Measurements from ENCODE around the gene STPG4. TPM values are rescaled to one million over a fixed set of nuclear protein-coding genes. Genes with fewer than 3 reads are reported as not detected.

The STPG4 gene
- total and polyA plus RNA-seq, 12 donors = 0.06 to 0.45 (median 0.44) TPM; not detected in 9

- TF ChIP-seq CTCF (IDR thresholded peaks at IDR 0.05) = no peak
- H3K27ac ChIP-seq = no peak overlapping the region
- DNase-seq (peak in 1 of 2 donors; percentile 2), ATAC-seq (no peak)
- no peak overlapping the region for H3K4me3 ChIP-seq
- H3K36me3 ChIP-seq = peaks cover 0 to 60% (median 0%) of the 10 kb centered on the region in 9 donors
- intact Hi-C loops (cut with DNase I) = no loop called here
- H3K9me3 ChIP-seq = no peaks in the 10 kb centered on the region
- no peaks in the 10 kb centered on the region for H3K27me3 ChIP-seq
- WGBS, 2 donors = 88 to 94% methylated on average over 7 of the region's 7 CpGs
- H3K4me1 ChIP-seq = peaks cover 21 to 64% (median 51%) of the 10 kb centered on the region in 9 donors
Observed at GRCh38 chr2:47052847-47053246, 102.3 kb downstream of the STPG4 start.

GRCh38 chr2:47051562-47051961 is 103.5 kb downstream of the STPG4 start:
- H3K4me3 ChIP-seq = no peak overlapping the region
- ATAC-seq (no peak), DNase-seq (peak in 1 of 2 donors; percentile 9)
- H3K27ac ChIP-seq = no peak overlapping the region
- TF ChIP-seq CTCF (IDR thresholded peaks at IDR 0.05) = no peak
- 93 to 97% methylated on average over 12 of the region's 12 CpGs for WGBS, 2 donors
- peaks cover 0 to 73% (median 4%) of the 10 kb centered on the region in 9 donors for H3K36me3 ChIP-seq
- H3K9me3 ChIP-seq = no peaks in the 10 kb centered on the region
- no peaks in the 10 kb centered on the region for H3K27me3 ChIP-seq
- peaks cover 9 to 58% (median 39%) of the 10 kb centered on the region in 9 donors for H3K4me1 ChIP-seq
- intact Hi-C loops (cut with DNase I) = no loop called here

- 59% methylated on average over 4 of the region's 4 CpGs for WGBS, 2 donors
- H3K9me3 ChIP-seq = no peaks in the 10 kb centered on the region
- H3K4me1 ChIP-seq = peaks cover 3 to 56% (median 31%) of the 10 kb centered on the region in 9 donors
- no peak for TF ChIP-seq CTCF (IDR thresholded peaks at IDR 0.05)
- peak in 4 of 8 donors; percentile 18 to 41 (median 32) for ATAC-seq
- peaks cover 0 to 81% (median 4%) of the 10 kb centered on the region in 9 donors for H3K36me3 ChIP-seq
- H3K27me3 ChIP-seq = no peaks in the 10 kb centered on the region
- peak overlapping the region in 5 of 10 donors; percentile 5 to 71 (median 13) for H3K27ac ChIP-seq
- peak in 1 of 2 donors; percentile 3 for DNase-seq
- intact Hi-C loops (cut with DNase I) = no loop called here
- no peak overlapping the region for H3K4me3 ChIP-seq
Observed at GRCh38 chr2:47050762-47051161, 104.3 kb downstream of the STPG4 start.

GRCh38 chr2:47050021-47050760 is 104.9 kb downstream of the STPG4 start:
- intact Hi-C loops (cut with DNase I) = no loop called here
- ATAC-seq = peak in 1 of 8 donors; percentile 6
- 76 to 80% methylated on average over 6 of the region's 6 CpGs for whole genome bisulfite sequencing, 2 donors
- Histone ChIP-seq H3K4me3 (no peak overlapping the region), H3K9me3 (no peaks in the 10 kb centered on the region), H3K27me3 (no peaks in the 10 kb centered on the region), H3K4me1 (peaks cover 3 to 50% (median 25%) of the 10 kb centered on the region in 9 donors), H3K27ac (peak overlapping the region in 9 of 10 donors; percentile 5 to 71 (median 32)), H3K36me3 (peaks cover 0 to 87% (median 4%) of the 10 kb centered on the region in 9 donors)
- DNase-seq = peak in 1 of 2 donors; percentile 14
- no peak for TF ChIP-seq CTCF (IDR thresholded peaks at IDR 0.05)

All from heart right ventricle (tissue), 16 donors.